ENCODE measurements around the gene ABCA2.
A peak's percentile ranks its signal among the peaks of the same experiment; 100 is the strongest.
"Not testable (repeated sequence)": the region's sequence is repeated elsewhere in the genome, so short reads cannot be mapped to it uniquely, and the experiment has no call there.

ABCA2 gene

DNA sequence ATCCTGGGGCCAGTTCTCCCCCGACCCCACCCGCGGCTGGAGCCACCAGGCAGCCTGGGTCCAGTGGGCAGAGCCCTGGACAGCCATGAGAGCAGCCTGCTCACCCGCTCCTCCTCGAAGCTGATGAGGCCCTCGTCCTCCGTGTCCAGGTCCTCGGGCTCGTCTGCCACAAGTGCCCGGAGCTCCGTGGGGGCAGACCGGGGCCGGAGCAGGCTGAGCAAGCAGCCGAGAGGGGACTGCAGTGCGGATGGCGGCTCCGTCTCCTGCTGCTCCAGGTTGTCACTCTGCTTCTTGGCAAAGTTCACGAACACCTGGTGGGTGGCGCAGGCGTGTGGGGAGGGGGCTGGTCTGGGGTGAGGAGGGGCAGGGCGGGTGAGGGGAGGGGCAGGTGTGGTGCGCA, 19.7 kb downstream of the ABCA2 start:
- no peak overlapping the region for H3K4me3 ChIP-seq
- no peak overlapping the region for H3K27ac ChIP-seq

DNA sequence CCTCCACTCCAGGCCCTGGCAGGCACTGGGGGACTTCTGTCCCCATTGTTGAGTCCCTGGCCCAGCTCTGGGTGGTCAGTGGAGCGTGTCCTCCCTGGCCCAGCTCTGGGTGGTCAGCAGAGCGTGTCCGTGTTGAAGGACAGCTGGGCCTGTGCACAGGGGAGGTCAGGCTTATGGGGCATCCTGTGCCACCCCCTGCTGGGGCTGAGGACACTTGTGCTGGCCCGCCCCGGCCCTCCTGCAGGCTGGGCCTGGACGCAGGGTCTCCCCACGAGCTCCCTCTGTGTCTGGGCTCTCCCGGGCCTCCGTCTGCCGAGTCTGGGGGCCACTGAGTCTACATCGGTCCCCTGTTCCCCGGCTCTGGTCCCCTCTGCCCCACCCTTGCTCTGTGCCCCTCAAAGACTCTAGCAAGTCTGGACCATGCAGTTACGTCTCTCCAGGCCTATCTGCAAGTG, 20.2 kb downstream of the ABCA2 start:
- no peak overlapping the region for H3K27ac ChIP-seq
- H3K4me3 ChIP-seq, result no peak overlapping the region

DNA sequence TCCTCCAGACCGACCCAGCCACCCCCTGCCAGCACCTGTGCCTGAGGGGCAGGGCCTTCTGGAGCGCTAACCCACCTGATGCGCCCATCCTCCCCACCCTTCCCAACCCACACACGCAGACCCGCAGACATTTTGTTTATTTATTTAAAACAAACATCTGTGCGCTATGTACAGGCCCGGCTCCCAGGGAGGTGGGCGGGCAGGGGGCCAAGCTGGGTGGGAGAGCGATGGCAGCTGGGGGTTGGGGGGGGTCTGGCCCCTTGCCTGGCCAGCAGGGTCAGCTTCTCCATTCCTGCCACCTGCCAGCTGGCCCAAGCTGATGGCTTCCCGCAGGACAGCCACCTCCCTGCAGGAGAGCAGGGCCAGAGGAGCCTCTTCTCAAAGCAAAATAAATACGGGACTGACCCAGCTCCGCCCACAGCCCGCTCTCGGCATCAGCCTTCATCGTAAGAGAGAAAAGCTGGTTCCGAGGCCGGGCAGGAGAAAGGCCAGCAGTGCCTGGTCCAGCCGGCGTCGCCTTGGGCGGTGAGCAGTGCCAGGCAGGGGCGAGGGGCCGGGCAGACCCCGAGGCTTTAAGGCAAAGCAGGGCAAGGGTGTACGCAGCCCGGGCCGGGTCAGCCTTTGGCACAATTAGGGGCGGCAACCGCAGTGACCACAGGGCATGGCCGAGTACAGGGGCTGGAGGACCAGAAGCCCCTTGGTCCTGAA, 20.8 kb downstream of the ABCA2 start:
- H3K27ac ChIP-seq, result no peak overlapping the region

DNA sequence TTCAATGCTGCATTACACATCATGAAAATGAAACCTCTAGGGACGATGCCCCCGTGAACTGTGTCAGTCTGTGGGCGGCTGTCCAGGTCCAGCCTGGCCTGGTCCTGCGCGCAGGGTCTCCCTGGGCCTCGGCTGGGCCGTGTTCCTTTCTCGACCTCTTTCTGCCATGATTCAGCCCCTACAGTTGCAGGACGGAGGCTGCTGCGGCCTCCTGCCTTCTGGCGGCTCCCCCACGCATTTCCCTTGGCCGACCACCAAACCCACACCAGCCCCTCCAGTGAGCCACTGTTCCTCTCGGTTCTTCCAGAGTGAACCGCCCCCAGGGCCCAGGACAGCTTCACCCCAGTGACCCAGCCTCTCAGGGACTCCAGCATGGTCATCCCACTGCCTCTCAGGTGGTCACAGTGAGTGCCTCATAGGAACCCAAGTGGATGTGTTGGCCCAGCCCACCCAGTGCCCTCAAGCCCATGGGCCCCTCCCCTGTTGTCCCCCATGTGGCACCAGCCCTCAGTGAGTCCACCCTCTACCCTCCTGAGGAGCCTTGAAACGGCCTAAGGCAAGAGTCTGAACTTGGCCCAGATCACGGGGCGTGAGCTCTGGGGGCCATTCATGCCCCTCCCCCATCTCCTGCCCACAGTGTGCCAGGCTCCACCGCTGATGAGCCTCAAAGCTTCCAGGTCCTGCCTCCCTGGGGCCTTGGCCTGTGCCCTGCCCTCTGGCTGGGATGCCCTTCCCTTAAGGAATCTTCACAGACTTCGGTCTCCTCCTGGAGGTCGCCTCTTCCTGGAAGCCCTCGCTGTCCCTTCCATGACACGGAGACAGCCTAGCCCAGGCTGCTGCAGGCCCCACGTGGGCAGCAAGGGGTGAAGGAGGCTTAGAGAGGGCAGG, 21.7 kb downstream of the ABCA2 start:
- Histone ChIP-seq H3K27ac (no peak overlapping the region), H3K4me3 (no peak overlapping the region)

More for the DNA sequence above, 20.8 kb downstream of the ABCA2 start:
- H3K4me3 ChIP-seq, result no peak overlapping the region

DNA sequence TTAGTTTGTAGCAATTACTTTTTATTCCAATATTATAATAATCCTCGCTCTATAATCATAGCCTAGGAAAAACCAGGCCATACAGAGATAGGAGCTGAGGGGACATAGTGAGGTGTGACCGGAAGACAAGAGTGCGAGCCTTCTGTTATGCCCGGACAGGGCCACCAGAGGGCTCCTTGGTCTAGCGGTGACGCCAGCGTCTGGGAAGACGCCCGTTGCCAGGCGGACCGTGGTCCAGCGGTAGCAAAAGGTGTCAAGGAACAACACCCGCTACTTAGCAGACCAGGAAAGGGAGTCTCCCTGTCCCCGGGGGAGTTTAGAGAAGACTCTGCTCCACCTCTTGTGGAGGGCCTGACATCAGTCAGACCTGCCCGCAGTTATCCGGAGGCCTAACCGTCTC, 23.8 kb downstream of the ABCA2 start:
- H3K27ac ChIP-seq, H3K4me3 ChIP-seq: not testable (repeated sequence)

DNA sequence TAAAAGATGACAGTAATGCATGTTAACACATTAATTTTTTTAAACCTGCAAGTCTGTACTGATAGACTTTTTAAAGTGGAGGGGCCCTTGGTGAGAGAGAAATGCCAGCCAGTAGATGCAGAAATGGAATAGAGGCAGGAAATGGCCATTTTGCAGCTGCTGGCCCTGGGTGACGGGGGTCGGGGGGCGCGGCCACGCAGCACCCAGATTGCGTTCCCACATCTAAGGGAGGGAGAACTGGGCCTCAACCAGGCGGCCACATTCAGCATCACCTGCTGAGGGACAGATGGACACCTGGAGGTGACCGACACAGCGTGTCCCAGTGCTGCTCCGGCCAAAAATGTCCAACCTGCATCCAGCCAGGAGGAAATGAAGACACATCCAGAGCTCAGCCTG, 25.4 kb downstream of the ABCA2 start:
- Histone ChIP-seq H3K4me3 (no peak overlapping the region), H3K27ac (no peak overlapping the region)

DNA sequence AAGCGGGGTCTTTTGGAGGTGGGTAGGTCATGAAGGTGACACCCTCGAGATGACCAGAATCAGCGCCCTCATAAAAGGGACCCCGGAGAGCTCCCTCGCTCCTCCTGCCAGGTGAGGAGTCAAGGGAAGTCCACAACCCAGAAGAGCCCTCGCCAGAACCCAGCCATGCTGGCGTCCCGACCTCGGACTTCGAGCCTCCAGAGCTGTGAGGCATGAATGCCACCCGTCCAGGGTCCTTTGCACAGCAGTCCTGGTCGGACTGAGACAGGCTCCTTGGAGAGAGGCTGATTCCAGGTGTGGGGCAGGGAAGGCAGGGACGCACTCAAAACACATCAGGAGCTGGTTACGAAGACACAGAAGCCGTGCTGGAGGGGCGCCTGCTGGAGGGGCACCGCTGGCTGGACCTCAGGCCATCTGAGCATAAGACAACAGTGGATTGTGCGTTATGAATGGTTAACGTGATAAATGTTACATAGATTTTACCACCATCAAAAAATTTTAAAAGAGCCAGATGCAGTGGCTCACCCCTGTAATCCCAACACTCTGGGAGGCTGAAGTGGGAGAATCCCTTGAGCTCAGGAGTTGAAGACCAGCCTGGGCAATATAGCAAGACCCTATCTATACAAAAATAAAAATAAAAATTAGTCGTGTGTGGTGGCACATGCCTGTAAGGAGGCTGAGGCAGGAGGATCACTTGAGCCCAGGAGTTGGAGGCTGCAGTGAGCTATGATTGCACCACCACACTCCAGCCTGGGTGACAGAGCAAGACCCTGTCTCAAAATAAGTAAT, 26.0 kb downstream of the ABCA2 start:
- Histone ChIP-seq H3K4me3 (no peak overlapping the region), H3K27ac (no peak overlapping the region)

DNA sequence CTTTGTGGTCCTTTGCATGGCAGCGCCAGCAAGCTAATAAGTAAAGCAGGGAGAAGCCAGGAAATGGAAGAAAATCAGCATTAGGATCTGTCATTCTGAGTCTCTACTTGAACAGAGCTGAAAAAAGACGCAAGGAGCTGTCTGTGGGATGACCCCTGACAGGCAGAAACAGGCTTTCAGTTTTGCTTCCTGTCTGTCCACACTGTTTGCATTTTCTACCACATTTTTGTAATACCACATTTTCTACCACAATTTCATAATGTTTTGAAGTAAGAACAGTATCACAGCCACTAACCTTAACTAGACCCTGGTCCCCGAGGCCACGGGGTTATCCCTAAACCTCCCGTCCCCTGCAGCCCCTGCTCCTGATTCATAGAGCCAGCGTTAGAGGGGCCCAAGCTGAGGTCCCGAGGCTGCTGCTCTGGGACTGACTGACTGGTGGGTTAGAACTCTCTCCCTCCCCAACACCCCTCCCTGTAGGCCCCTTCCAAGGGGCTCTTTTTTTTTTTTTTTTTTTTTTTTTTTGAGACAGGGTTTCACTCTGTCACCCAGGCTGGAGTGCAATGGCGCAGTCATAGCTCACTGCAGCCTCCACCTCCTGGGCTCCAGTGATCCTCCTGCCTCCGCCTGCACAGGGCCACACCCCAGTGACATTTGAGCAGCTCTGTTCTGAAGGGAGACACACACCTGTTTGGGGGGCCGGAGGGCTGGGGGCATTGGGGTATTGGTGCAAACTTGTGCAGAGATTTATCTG, 27.7 kb downstream of the ABCA2 start:
- peak overlapping the region in 12 of 21 experiments; percentile 0 to 75 (median 42) for H3K27ac ChIP-seq
- H3K4me3 ChIP-seq, result no peak overlapping the region

DNA sequence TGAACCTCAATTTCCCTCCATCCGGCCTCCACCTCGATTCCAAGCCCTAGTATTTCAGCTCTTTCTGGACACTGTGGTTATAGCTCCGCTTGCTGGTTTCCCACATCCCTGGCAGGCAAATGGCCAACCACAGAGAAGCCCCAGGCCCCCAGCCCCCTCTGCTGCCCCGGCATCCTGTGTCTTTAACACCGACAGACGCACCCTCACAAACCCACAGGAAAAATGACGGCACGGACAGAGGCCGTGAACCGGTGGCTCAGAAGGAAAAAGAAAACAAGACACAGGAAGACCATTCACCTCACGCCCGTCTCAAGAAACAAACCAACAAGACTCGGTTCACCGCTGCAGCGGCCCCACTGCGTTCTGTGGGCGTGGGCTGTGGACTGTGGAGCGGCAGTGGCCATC, 30.2 kb downstream of the ABCA2 start:
- Histone ChIP-seq H3K27ac (peak overlapping the region in 6 of 21 experiments; percentile 2 to 85 (median 63)), H3K4me3 (no peak overlapping the region)

DNA sequence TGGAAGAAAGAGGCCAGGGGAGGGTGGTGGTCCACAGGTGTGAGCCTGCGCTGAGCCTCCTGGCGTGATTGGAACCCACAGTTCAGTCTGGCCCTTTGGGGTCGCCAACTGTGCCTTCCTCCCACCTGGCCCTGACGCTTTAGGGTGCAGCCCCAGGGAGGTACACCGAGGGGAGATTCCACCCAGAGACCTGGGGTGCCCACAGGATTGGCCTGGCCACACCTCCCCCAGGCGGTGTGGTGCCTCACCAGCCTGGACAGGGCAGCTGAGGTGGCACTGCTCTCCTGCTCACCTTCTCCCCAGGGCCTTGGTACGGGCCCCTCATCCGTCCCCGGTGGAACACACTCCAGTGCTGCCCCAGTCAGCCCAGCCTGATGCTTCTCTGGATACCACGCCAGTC, 30.7 kb downstream of the ABCA2 start:
- Histone ChIP-seq H3K4me3 (no peak overlapping the region), H3K27ac (peak overlapping the region in 13 of 21 experiments; percentile 2 to 85 (median 48))

DNA sequence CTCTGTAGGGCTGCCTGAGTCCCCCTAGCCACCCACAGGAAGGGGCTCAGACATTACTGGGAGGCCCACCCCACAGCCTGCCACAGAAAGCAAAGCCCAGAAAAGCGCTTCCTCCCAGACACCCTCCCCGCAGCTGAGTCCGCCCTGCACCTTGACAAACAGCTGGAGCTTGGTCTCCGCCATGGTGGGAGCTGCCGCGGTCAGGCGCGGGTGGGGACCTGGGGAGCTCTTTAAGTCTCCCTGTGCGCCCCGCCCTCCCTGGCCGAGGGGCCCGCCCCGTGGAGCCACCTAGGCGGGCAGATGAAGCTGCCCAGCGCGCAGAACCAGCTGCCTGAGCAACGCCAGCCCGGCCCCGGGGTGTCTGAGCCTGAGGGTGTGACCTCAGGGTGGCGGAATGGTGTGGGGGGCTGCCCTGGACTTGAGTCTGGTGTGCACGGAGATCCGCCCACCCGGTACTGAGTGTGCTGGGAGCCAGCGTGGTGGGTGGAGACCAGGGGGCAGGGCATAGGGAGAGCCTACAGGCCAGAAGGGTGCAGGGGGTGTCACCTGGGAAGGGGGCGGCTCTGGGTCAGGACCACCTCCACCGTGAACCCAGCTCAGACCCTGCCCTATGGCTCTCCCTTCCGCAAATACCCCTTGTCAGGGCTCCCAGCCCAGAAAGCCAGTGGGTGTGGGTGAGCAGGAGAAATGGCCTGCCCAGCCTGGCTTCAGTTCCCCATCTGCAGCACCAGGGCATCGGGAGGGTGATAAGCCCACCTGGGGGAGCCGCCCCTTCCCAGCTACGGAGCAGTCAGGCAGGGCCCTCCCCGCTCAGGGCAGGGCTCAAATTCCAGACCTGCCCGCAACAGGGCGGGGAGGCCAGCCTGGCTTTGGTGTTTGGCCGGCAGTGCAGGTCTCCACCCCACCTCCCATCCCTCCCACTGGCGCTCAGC, 31.4 kb downstream of the ABCA2 start, which contains the start of gene CLIC3:
Gene CLIC3 (minus strand): TSS at position 208 of the 932 bp plus-strand sequence. CDS start 25 bp downstream, at position 183.
- Histone ChIP-seq H3K4me3 (peak within 1 kb of the TSS; percentile 4 to 52 (median 22)), H3K27ac (peak within 1 kb of the TSS in 19 of 21 experiments; percentile 10 to 85 (median 60))

DNA sequence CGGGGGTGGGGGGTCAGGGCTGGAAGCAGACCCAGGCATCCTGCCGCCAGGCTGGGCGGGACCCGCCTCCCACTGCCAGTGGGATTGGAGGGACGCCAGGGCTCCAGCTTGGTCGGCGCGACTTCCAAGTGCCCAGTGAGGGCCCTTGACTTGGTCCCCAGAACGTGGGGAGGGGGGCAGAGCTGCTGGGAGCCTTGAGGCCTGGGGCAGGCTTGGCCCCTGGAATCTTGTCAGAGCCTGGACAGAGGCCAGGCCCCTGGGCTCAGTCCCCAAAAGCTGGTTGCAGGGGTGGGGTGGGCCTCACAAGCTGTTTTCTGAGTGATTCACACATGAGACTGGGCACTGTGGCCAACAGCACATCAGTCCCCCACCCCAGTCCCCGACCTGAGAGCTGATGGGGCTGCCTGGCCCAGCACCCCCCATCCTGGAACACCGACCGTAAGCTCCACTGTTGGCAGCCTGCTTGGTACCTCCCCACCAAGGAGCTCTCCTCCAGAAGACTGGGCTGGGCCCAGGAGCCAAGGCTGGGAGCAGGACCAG, 32.2 kb downstream of the ABCA2 start:
- Histone ChIP-seq H3K27ac (peak overlapping the region in 18 of 21 experiments; percentile 10 to 85 (median 60)), H3K4me3 (peak overlapping the region; percentile 4 to 52 (median 22))

DNA sequence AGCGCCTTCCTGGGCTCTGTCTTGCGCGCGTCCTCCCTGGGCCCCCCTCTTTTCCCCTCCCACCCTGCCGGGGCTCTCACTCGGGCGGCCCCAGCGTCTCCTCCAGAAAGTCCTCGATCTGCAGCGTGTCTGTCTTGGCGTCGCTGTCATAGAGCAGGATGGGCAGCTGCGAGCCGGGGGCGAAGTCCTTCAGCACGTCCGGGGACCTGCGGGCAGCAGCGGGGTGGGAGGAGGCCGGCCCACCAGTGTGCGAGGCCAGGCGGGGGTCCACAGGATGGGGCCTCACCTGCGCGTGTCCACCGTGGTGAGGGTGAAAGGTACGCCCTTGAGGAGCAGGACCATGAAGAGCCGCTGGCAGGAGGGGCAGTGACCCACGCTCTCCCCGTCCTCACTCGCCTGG, 32.7 kb downstream of the ABCA2 start:
- H3K4me3 ChIP-seq, result peak overlapping the region in 6 of 7 experiments; percentile 1 to 52 (median 22)
- peak overlapping the region in 16 of 21 experiments; percentile 9 to 85 (median 60) for H3K27ac ChIP-seq

DNA sequence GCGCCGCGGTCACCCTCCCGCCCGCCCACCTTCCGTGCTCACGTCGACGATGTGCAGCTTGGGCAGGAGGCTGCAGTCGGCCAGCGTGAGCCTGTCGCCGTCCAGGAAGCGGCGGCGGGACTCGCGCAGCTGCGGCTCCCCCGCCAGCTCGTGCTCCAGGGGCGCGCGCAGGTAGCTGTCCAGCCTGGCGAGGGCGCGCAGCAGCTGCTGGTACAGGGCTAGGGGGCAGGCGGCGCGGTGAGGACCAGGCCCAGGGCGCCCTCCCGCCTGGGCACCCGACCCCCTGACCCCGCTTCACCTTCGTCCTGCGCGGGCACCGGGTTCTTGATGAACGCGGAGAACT, 33.2 kb downstream of the ABCA2 start:
- H3K27ac ChIP-seq, result peak overlapping the region in 12 of 21 experiments; percentile 0 to 87 (median 60)
- H3K4me3 ChIP-seq, result peak overlapping the region in 6 of 7 experiments; percentile 1 to 52 (median 22)

DNA sequence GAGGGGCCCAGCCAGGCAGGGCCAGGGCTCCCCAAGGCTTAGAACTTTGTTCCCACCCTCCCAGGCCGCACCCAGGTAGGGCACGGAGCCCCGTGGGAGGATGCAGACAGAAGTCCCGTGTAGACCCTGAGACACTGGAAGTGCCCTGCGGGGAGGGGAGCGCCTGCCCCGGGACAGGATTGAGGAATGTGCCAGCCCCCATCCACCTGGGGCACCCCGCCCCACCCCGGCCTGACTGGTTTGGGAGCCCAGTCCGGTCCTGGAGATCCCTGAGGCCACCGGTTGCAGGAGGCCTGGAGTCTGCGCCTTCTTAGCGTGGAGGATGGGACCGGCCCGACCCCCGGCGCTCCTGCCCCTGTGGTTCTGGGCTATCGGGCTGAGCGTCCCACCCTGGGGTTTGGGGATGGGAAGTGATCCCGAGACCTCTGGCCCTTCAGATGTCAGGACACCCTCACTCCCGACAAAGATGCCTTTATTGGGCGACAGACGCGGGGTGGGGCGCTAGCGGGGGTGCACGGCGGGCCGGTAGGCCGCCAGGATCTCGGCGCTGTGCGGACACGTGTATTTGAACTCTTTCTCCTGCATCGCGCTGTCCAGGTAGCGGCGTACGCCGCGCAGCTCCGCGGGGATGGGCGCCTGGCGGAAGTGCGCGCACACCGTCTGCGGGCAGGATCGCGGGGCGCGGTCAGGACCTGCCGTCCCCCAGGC, 33.7 kb downstream of the ABCA2 start:
- peak overlapping the region in 5 of 7 experiments; percentile 4 to 52 (median 23) for H3K4me3 ChIP-seq
- peak overlapping the region in 9 of 21 experiments; percentile 9 to 87 (median 60) for H3K27ac ChIP-seq

DNA sequence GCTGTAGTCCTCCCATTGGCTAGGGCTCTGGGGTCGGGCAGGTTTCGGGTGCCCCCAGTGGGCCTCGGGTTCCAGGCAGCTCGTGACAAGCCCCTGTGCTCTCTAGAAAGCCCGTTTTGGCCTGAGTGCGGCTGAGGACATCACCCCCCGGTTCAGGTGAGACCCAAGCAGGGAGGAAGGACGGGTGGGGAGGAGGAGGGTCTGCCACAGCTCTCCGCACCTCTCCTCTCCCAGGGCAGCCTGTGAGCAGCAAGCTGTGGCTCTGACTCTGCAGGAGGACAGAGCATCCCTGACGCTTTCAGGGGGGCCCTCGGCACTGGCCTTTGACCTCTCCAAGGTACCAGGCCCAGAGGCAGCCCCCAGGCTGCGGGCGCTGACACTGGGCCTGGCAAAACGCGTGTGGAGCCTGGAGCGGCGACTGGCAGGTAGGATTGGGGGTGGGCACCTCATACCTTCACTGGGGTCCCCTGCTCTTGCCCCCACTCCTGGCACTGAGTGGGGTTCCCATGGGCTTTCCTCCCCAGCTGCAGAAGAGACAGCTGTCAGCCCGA, 35.1 kb downstream of the ABCA2 start:
- Histone ChIP-seq H3K4me3 (peak overlapping the region; percentile 52 to 77 (median 62)), H3K27ac (peak overlapping the region; percentile 24 to 92 (median 82))
